Progenitor cell of endocrine pancreas (in vitro differentiated cells): ENCODE data around the gene CD22. TPM values are rescaled to one million over a fixed set of nuclear protein-coding genes. Genes with fewer than 3 reads are reported as not detected.

ENCODE experiments used
- DNase-seq: peaks from one replicate; pipeline ENCODE4 v3.0.0; 2021; ENCODE audit warnings: low spot score; ENCODE audit not compliant: unreplicated experiment
- H3K27ac Mint-ChIP-seq: 2 replicates; pipeline ENCODE4 v1.8.0; 2021; ENCODE audit warnings: mild to moderate bottlenecking, moderate library complexity, mixed read lengths
- H3K27me3 Mint-ChIP-seq: 2 replicates; pipeline ENCODE4 v1.8.0; 2021; ENCODE audit warnings: mixed read lengths
- H3K36me3 Mint-ChIP-seq: 2 replicates; pipeline ENCODE4 v1.8.0; 2022; ENCODE audit warnings: mixed read lengths; ENCODE audit not compliant: insufficient read depth
- H3K4me1 Mint-ChIP-seq: 2 replicates; pipeline ENCODE4 v1.8.0; 2021; ENCODE audit warnings: low read depth, mixed read lengths
- H3K4me3 Mint-ChIP-seq: 2 replicates; pipeline ENCODE4 v1.8.0; 2021; ENCODE audit warnings: low read depth, mild to moderate bottlenecking, moderate library complexity, mixed read lengths
- H3K9me3 Mint-ChIP-seq: 2 replicates; pipeline ENCODE4 v1.8.0; 2021; ENCODE audit warnings: low read depth, mixed read lengths
- CTCF ChIP-seq: fragments of 200-600 bp; sonication (generic); IDR thresholded peaks from one replicate; pipeline ENCODE4 v1.5.0; 2021; ENCODE audit warnings: antibody characterized with exemption, mild to moderate bottlenecking; ENCODE audit not compliant: unreplicated experiment
- total RNA-seq: library from RNA; stranded (reverse); gene quantifications from 2 replicates; pipeline ENCODE4 v1.2.1, GENCODE V29; 2021

CD22 gene
- total RNA-seq, 1 donor from 2014 or later = 5.1 TPM

GRCh38 chr19:35342430-35342829 lies 13.4 kb downstream of the CD22 start:
- no peak for DNase-seq
- H3K4me3 Mint-ChIP-seq = no peak overlapping the region
- H3K27me3 Mint-ChIP-seq = peaks cover 19% of the 10 kb centered on the region
- H3K9me3 Mint-ChIP-seq = no peaks in the 10 kb centered on the region
- H3K4me1 Mint-ChIP-seq = no peaks in the 10 kb centered on the region
- no peak for TF ChIP-seq CTCF
- H3K27ac Mint-ChIP-seq = no peak overlapping the region
- H3K36me3 Mint-ChIP-seq = no peaks in the 10 kb centered on the region

GRCh38 chr19:35344511-35345031 lies 15.6 kb downstream of the CD22 start:
- Mint-ChIP-seq H3K27me3 (peaks cover 26% of the 10 kb centered on the region), H3K9me3 (no peaks in the 10 kb centered on the region), H3K4me3 (no peak overlapping the region), H3K36me3 (no peaks in the 10 kb centered on the region), H3K27ac (no peak overlapping the region), H3K4me1 (no peaks in the 10 kb centered on the region)
- no peak for TF ChIP-seq CTCF
- DNase-seq = no peak

GRCh38 chr19:35345671-35346111 lies 16.7 kb downstream of the CD22 start:
- H3K9me3 Mint-ChIP-seq = no peaks in the 10 kb centered on the region
- H3K4me1 Mint-ChIP-seq = no peaks in the 10 kb centered on the region
- DNase-seq = no peak
- no peaks in the 10 kb centered on the region for H3K36me3 Mint-ChIP-seq
- H3K4me3 Mint-ChIP-seq = no peak overlapping the region
- no peak overlapping the region for H3K27ac Mint-ChIP-seq
- peaks cover 28% of the 10 kb centered on the region for H3K27me3 Mint-ChIP-seq
- TF ChIP-seq CTCF = no peak

- Mint-ChIP-seq H3K36me3 (no peaks in the 10 kb centered on the region), H3K27me3 (peaks cover 28% of the 10 kb centered on the region), H3K4me1 (no peaks in the 10 kb centered on the region), H3K4me3 (no peak overlapping the region), H3K27ac (no peak overlapping the region), H3K9me3 (no peaks in the 10 kb centered on the region)
- TF ChIP-seq CTCF = no peak
- no peak for DNase-seq
These were observed 17.4 kb downstream of the CD22 start for GRCh38 chr19:35346193-35347052.

GRCh38 chr19:35347171-35347929 lies 18.4 kb downstream of the CD22 start, which contains the start of gene FFAR1:
Gene FFAR1, plus strand, starts transcription at chr19:35347902. Its CDS starts 3,650 bp downstream, at chr19:35351552.
- H3K4me3 Mint-ChIP-seq = no peak within 1 kb of the TSS
- DNase-seq = no peak
- no peaks in the 10 kb centered on the region for H3K9me3 Mint-ChIP-seq
- H3K27me3 Mint-ChIP-seq = peaks cover 27% of the 10 kb centered on the region
- H3K36me3 Mint-ChIP-seq = no peaks in the 10 kb centered on the region
- no peak for TF ChIP-seq CTCF
- no peak within 1 kb of the TSS for H3K27ac Mint-ChIP-seq
- no peaks in the 10 kb centered on the region for H3K4me1 Mint-ChIP-seq
